ENCODE measurements around the gene SETD5. TPM values are rescaled to one million over a fixed set of nuclear protein-coding genes. Genes with fewer than 3 reads are reported as not detected.

Gene SETD5
- total and polyA plus RNA-seq, 2 of the 4 experiments (the other 2 are of a cell fraction), result 42.7 to 62.9 TPM

- H3K4me2 ChIP-seq (ENCODE audit: low read depth, low read length), result no peak overlapping the region
- TF ChIP-seq RCOR1 (IDR thresholded peaks at IDR 0.05; ENCODE audit: insufficient replicate concordance, low read length), result no peak
- TF ChIP-seq CTCF (conservative IDR thresholded peaks at IDR 0.05; ENCODE audit: low read depth, low read length), result no peak
- TF ChIP-seq POLR2A (IDR thresholded peaks at IDR 0.05; ENCODE audit: low read depth, low read length), result no peak
- no peak for TF ChIP-seq USF2 (IDR thresholded peaks at IDR 0.05; ENCODE audit: low read depth, low read length)
- no peak for TF ChIP-seq MXI1 (IDR thresholded peaks at IDR 0.05; ENCODE audit: borderline replicate concordance, low read depth, low read length)
- TF ChIP-seq FOS (IDR thresholded peaks at IDR 0.05; ENCODE audit: low read depth, low read length), result no peak
- TF ChIP-seq CHD1 (IDR thresholded peaks at IDR 0.05; ENCODE audit: low read depth, low read length), result no peak
- TF ChIP-seq MAZ (IDR thresholded peaks at IDR 0.05; ENCODE audit: borderline replicate concordance, low read depth, low read length), result no peak
- TF ChIP-seq ELK1 (IDR thresholded peaks at IDR 0.05; ENCODE audit: borderline replicate concordance, low read depth, low read length), result no peak
- intact Hi-C loops (cut with micrococcal nuclease), result no loop called here
- H3K36me3 ChIP-seq (ENCODE audit: control insufficient read depth, insufficient read depth, low read length), result peaks cover 2% of the 10 kb centered on the region; the same call in 1 of the 2 replicates
- no peak overlapping the region for H4K5ac ChIP-seq (ENCODE audit: low read depth, low read length)
- H3K14ac ChIP-seq (replicated peaks; ENCODE audit: low read depth, low read length), result no peak overlapping the region
- peaks cover 0 to 28% of the 10 kb centered on the region in 2 experiments; a peak in 2 of 4 replicates for H3K79me1 ChIP-seq (ENCODE audit: low read depth in 1 of 2, low read length in 2 of 2)
- ATAC-seq (ENCODE audit: low read depth) (no peak), DNase-seq (no peak)
- H2BK120ac ChIP-seq (ENCODE audit: low read depth, low read length), result no peak overlapping the region
- H3K4me3 ChIP-seq (ENCODE audit: insufficient read depth, low read depth, low read length), result no peak overlapping the region
- no peak overlapping the region for H3K27ac ChIP-seq (ENCODE audit: insufficient read depth, low read length)
- H4K20me1 ChIP-seq (ENCODE audit: insufficient read depth, low read length), result peaks cover 95% of the 10 kb centered on the region
- no peak overlapping the region for H2AK9ac ChIP-seq (replicated peaks; ENCODE audit: low read depth, low read length, poor library complexity)
- H2BK20ac ChIP-seq (ENCODE audit: low read depth, low read length), result no peak overlapping the region
- in situ Hi-C loops (cut with MboI; ENCODE audit: low sequenced_read_pairs), result no loop called here
- H3K23ac ChIP-seq (ENCODE audit: low read depth, low read length), result no peak overlapping the region
- no peaks in the 10 kb centered on the region; the same call in 1 of the 2 replicates for H3K9me3 ChIP-seq (ENCODE audit: control insufficient read depth, insufficient read depth, low read length)
- H4K8ac ChIP-seq (ENCODE audit: low read depth in 2 of 2, low read length in 2 of 2), result no peak overlapping the region
- no peak overlapping the region for H2AFZ ChIP-seq (replicated peaks; ENCODE audit: low read length, poor library complexity)
- H2BK5ac ChIP-seq (ENCODE audit: low read depth, low read length, poor library complexity, severe bottlenecking), result no peak overlapping the region
- no peak overlapping the region for H3K56ac ChIP-seq (ENCODE audit: extremely low read depth, insufficient read depth, low read length)
- H3K18ac ChIP-seq (ENCODE audit: low read depth, low read length), result no peak overlapping the region
- H3K4me1 ChIP-seq (ENCODE audit: control insufficient read depth, insufficient read depth, low read length), result peaks cover 10% of the 10 kb centered on the region
- no TSS peak for BruUV-seq (replicated peaks)
- CTCF ChIA-PET, result no interaction called here
- H3K9ac ChIP-seq (ENCODE audit: low read depth, low read length), result no peak overlapping the region
- H3K27me3 ChIP-seq (ENCODE audit: control insufficient read depth, insufficient read depth, low read length), result no peaks in the 10 kb centered on the region
- H2BK15ac ChIP-seq (ENCODE audit: low read depth, low read length), result no peak overlapping the region
- H3K9me1 ChIP-seq (ENCODE audit: insufficient read depth, low read length), result peaks cover 11% of the 10 kb centered on the region; the same call in 1 of the 2 replicates
- POLR2A ChIA-PET (ENCODE audit: unreplicated experiment), result no interaction called here
- dilution Hi-C loops (cut with HindIII; ENCODE audit: low sequenced_read_pairs, unreplicated experiment), result no loop called here
- no peak overlapping the region for H4K91ac ChIP-seq (ENCODE audit: insufficient read depth, low read depth, low read length)
- no peak overlapping the region for H2AK5ac ChIP-seq (ENCODE audit: low read depth, low read length)
- no peak overlapping the region for H3K4ac ChIP-seq (ENCODE audit: low read depth, low read length)
These were observed 17.4 kb downstream of the SETD5 start for GRCh38 chr3:9414826-9415225.

All from IMR-90 (cell line).